22Rv1 (cell line): Measurements from ENCODE around the gene ARHGAP6.
"Not testable (repeated sequence)": the region's sequence is repeated elsewhere in the genome, so short reads cannot be mapped to it uniquely, and the experiment has no call there.

ENCODE experiments used
- H3K27ac ChIP-seq: fragments of 450-650 bp; 2 replicates; pipeline ENCODE4 v1.5.1; 2017
- ZFX ChIP-seq: fragments of 450-650 bp; IDR thresholded peaks from 2 replicates; pipeline ENCODE4 v1.6.1; 2017; ENCODE audit warnings: antibody characterized with exemption, borderline replicate concordance
- TF ChIP-seq, protein P1 (sequence below): fragments of 450-650 bp; IDR thresholded peaks from 2 replicates; pipeline ENCODE4 v1.5.1; 2017; ENCODE audit warnings: mild to moderate bottlenecking

Gene ARHGAP6

DNA sequence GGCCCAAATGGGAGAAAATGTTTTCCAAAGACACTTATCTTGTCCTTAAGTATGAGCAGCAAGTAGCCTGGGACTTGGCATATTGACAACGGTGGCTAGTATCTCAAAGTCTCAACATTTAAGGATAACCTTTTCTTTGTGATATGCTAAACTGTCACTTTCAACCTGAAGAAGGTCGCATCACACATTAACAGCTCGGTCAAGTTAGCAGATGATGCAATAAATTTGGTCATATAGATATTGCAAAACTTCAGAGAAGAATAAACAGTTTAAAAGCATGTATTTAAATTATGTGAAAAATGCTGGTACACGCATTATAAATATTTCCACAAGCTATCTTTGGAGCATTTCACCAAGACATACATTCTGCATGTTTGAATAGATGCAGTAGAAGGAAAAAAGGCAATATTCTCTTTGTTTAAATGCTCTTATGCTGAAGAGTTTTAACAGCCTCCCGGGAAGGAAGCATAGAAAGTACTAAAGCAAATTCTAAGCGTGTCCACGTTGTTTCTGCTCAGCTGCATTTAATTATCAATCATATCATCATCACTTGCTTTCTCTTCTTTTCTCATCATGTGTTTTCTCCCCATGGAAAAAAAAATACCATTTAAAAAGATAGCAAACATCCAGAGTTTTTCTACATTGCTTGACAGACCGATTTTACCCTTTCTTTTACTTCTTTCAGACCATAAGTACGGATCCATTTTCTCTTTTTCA lies 24.2 kb downstream of the ARHGAP6 start:
- no peak overlapping the region for H3K27ac ChIP-seq
- TF ChIP-seq, protein P1, sequence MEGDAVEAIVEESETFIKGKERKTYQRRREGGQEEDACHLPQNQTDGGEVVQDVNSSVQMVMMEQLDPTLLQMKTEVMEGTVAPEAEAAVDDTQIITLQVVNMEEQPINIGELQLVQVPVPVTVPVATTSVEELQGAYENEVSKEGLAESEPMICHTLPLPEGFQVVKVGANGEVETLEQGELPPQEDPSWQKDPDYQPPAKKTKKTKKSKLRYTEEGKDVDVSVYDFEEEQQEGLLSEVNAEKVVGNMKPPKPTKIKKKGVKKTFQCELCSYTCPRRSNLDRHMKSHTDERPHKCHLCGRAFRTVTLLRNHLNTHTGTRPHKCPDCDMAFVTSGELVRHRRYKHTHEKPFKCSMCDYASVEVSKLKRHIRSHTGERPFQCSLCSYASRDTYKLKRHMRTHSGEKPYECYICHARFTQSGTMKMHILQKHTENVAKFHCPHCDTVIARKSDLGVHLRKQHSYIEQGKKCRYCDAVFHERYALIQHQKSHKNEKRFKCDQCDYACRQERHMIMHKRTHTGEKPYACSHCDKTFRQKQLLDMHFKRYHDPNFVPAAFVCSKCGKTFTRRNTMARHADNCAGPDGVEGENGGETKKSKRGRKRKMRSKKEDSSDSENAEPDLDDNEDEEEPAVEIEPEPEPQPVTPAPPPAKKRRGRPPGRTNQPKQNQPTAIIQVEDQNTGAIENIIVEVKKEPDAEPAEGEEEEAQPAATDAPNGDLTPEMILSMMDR = no peak
- no peak for TF ChIP-seq ZFX

DNA sequence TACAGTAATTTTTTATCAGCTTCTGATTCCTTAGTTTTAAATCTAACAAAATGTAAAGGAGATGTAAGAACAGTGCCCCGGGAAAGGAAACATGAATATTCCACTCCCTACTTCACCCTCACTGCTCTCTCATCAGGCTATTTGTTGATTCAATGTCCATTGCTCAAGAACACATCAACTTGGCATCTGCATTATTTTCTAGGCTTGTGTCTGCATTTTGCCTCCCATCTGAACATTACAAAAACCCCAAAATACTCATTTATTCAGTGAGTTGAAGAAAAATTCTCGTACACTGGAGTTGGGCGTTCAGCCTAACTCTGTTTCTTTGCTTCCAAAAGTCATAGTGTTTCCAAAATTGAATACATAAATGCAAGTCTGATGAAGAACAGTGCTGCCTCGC lies 25.6 kb downstream of the ARHGAP6 start:
- no peak overlapping the region for H3K27ac ChIP-seq
- TF ChIP-seq, protein P1 = no peak
- TF ChIP-seq ZFX = no peak

GRCh38 chrX:11632732-11633131 lies 33.0 kb downstream of the ARHGAP6 start:
- TF ChIP-seq ZFX = no peak
- TF ChIP-seq, protein P1 = no peak
- H3K27ac ChIP-seq = no peak overlapping the region

DNA sequence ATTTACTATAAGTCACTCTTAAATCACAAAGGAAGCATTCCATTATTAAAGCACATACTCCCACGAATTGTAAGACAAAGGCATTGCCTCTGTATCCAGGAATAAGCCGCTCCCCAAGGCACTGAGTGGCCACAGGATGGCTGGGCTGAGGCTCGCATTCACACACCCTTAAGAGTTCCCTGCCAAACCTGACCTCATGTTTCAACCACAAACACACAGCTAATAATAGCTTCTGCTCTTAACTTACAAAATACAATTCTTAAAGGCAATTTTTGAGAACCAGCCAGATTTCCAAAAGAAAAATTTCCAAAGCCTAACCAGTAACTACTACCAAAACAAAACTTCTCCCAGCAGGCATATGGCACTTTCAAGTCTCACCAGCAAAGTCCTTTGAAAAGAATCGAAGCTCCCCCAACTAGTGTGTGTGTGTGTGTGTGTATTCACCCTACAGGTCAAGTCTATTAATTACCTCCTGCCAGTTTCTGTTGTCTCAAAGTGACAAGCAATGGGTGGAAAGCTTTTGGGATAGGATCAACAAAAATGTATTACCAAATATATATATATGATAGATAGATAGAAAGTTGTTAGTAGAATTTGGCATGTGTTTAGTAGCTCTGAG lies 36.0 kb downstream of the ARHGAP6 start:
- H3K27ac ChIP-seq = no peak overlapping the region

DNA sequence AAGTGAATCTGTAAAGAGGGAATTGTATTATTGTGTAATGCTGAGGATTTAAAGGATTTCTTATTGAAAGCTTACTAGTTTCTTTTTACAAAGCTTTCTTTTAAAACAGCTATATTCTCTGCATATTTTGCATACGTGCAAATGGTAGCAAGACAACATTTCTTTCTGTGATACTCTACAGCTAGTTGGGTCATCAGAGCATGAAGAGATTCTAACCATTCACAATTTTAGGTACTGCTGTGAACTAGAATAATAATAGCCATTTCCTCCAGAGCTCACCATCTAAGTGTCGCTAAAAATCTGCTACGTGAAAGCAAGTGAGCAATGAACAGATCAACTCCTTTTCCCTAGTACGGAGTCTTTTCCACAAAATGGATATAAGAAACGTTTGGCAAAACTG lies 37.3 kb downstream of the ARHGAP6 start:
- TF ChIP-seq, protein P1 = no peak
- TF ChIP-seq ZFX = no peak
- H3K27ac ChIP-seq = no peak overlapping the region

More for the DNA sequence above, 36.0 kb downstream of the ARHGAP6 start:
- no peak for TF ChIP-seq ZFX
- TF ChIP-seq, protein P1 = no peak

- H3K27ac ChIP-seq = no peak overlapping the region
- TF ChIP-seq, protein P1 = no peak
- TF ChIP-seq ZFX = no peak
These were observed 39.4 kb downstream of the ARHGAP6 start for GRCh38 chrX:11626351-11626750.

- no peak overlapping the region for H3K27ac ChIP-seq
- TF ChIP-seq, protein P1 = no peak
- no peak for TF ChIP-seq ZFX
These were observed 46.3 kb downstream of the ARHGAP6 start for GRCh38 chrX:11619441-11619840.

DNA sequence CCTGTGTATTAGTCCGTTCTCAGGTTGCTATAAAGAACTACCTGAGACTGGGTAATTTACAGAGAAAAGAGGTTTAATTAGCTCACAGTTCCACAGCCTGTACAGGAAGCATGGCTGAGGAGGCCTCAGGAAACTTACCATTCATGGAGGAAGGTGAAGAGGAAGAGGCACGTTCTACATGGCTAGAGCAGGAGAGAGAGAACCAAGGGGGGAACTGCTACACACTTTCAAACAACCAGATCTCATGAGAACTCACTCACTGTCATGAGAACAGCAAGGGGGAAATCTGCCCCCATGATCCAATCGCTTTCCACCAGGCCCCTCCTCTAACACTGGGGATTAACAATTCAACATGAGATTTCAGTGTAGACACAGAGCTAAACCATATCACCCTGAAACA lies 51.5 kb downstream of the ARHGAP6 start:
- not testable (repeated sequence) for H3K27ac ChIP-seq
